Endothelial cell (in vitro differentiated cells): Measurements from ENCODE around the gene TNIP2. TPM values are rescaled to one million over a fixed set of nuclear protein-coding genes. Genes with fewer than 3 reads are reported as not detected.

ENCODE experiments used
- DNase-seq: peaks from one replicate; pipeline ENCODE4 v3.0.0; 2021; ENCODE audit warnings: low spot score
- H3K27ac Mint-ChIP-seq: one replicate; pipeline ENCODE4 v1.8.0; 2021; ENCODE audit warnings: mixed read lengths, inconsistent platforms; ENCODE audit not compliant: unreplicated experiment
- H3K27me3 Mint-ChIP-seq: one replicate; pipeline ENCODE4 v1.8.0; 2021; ENCODE audit warnings: mild to moderate bottlenecking, moderate library complexity, mixed read lengths, inconsistent platforms; ENCODE audit not compliant: unreplicated experiment
- H3K36me3 Mint-ChIP-seq: one replicate; pipeline ENCODE4 v1.8.0; 2021; ENCODE audit warnings: mild to moderate bottlenecking, low read depth, mixed read lengths, inconsistent platforms; ENCODE audit not compliant: unreplicated experiment
- H3K4me1 Mint-ChIP-seq: one replicate; pipeline ENCODE4 v1.8.0; 2021; ENCODE audit warnings: mild to moderate bottlenecking, mixed read lengths, inconsistent platforms; ENCODE audit not compliant: unreplicated experiment
- H3K4me3 Mint-ChIP-seq: one replicate; pipeline ENCODE4 v1.8.0; 2021; ENCODE audit warnings: mild to moderate bottlenecking, mixed read lengths, inconsistent platforms; ENCODE audit not compliant: unreplicated experiment
- H3K9me3 Mint-ChIP-seq: one replicate; pipeline ENCODE4 v1.8.0; 2021; ENCODE audit warnings: mixed read lengths, inconsistent platforms; ENCODE audit not compliant: unreplicated experiment
- total RNA-seq: library from RNA; stranded (reverse); fragmentation: NEBNext Ultra II Directional; extraction: Animal tissue kit (Norgen Biotek cat#: 25700); gene quantifications from one replicate; pipeline ENCODE4 v1.2.1, GENCODE V29; 2021; ENCODE audit not compliant: unreplicated experiment
- TF ChIP-seq, protein P1 (sequence below): fragments of 200-600 bp; sonication (generic); IDR thresholded peaks from one replicate; pipeline ENCODE4 v1.5.0; 2021; ENCODE audit warnings: antibody characterized with exemption; ENCODE audit not compliant: unreplicated experiment

The TNIP2 gene
- total RNA-seq, 1 donor from 2014 or later: 29.3 TPM

DNA sequence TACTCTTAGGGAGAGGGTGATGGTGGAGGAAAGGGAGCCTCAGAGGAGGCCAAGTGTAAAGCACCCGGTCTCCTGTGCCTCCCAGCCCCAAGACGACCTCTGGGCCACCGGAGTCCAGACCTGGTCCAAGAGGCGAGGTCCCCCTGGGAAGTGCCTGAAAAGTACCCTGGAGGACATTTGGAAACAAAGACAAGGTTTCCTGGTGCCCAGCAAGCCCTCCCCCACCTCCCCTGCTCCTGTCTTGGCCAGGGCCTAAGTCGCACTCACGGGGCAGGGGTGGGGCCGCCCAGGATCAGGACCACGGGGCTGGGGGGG, 36.2 kb upstream of the TNIP2 start:
- H3K4me3 Mint-ChIP-seq: no peak overlapping the region
- H3K27ac Mint-ChIP-seq: no peak overlapping the region
- peaks cover 18% of the 10 kb centered on the region for H3K4me1 Mint-ChIP-seq
- no peaks in the 10 kb centered on the region for H3K36me3 Mint-ChIP-seq
- no peak for DNase-seq
- no peaks in the 10 kb centered on the region for H3K9me3 Mint-ChIP-seq
- H3K27me3 Mint-ChIP-seq: peaks cover 9% of the 10 kb centered on the region
- TF ChIP-seq, protein P1, sequence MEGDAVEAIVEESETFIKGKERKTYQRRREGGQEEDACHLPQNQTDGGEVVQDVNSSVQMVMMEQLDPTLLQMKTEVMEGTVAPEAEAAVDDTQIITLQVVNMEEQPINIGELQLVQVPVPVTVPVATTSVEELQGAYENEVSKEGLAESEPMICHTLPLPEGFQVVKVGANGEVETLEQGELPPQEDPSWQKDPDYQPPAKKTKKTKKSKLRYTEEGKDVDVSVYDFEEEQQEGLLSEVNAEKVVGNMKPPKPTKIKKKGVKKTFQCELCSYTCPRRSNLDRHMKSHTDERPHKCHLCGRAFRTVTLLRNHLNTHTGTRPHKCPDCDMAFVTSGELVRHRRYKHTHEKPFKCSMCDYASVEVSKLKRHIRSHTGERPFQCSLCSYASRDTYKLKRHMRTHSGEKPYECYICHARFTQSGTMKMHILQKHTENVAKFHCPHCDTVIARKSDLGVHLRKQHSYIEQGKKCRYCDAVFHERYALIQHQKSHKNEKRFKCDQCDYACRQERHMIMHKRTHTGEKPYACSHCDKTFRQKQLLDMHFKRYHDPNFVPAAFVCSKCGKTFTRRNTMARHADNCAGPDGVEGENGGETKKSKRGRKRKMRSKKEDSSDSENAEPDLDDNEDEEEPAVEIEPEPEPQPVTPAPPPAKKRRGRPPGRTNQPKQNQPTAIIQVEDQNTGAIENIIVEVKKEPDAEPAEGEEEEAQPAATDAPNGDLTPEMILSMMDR: no peak

DNA sequence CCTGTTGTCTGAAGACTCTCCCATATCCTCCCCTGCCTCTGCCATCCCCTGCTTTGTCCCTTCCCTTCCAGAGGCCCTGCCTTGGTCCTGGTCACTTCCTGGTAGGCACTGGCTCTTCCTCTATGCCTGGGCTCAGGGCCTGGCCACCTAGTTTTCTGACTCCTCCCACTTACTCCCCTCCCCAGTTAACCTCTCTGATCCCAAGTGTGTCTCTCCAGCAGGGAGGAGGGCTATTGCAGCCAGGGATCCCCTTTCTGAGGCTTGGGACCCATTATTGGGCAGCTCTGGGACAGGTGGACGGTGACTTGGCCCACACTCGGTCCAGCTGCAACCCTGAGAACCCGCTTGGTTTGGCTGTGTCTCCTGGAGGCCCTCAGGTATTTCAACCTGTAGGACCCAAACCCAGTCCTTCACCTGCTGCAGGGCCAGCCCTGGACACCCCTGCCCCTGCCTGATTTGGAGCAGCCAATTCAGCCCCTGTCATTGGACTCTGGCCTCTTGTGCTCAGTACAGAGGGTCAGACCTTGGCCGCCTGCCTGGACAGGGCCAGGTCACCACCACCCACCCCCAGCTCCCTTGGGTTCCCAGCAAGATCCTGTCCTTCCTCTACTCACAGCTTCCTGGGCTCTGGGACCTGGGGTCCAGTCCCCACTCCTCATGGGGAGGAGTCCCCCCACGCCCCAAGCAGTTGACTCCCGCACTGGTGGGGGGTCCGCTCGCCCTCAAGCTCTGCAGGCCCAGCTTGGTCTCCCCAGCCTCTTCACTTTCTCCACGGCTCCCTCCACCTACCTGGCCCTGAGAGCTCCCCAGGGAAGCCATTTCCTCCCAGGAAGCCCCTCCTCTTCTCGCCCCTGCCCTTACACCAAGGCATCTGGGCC, 35.6 kb upstream of the TNIP2 start:
- peak; percentile 4 for DNase-seq
- Mint-ChIP-seq H3K4me3 (peak overlapping the region; percentile 69), H3K36me3 (no peaks in the 10 kb centered on the region), H3K27me3 (peaks cover 9% of the 10 kb centered on the region), H3K4me1 (peaks cover 18% of the 10 kb centered on the region), H3K27ac (no peak overlapping the region), H3K9me3 (no peaks in the 10 kb centered on the region)
- TF ChIP-seq, protein P1: no peak

DNA sequence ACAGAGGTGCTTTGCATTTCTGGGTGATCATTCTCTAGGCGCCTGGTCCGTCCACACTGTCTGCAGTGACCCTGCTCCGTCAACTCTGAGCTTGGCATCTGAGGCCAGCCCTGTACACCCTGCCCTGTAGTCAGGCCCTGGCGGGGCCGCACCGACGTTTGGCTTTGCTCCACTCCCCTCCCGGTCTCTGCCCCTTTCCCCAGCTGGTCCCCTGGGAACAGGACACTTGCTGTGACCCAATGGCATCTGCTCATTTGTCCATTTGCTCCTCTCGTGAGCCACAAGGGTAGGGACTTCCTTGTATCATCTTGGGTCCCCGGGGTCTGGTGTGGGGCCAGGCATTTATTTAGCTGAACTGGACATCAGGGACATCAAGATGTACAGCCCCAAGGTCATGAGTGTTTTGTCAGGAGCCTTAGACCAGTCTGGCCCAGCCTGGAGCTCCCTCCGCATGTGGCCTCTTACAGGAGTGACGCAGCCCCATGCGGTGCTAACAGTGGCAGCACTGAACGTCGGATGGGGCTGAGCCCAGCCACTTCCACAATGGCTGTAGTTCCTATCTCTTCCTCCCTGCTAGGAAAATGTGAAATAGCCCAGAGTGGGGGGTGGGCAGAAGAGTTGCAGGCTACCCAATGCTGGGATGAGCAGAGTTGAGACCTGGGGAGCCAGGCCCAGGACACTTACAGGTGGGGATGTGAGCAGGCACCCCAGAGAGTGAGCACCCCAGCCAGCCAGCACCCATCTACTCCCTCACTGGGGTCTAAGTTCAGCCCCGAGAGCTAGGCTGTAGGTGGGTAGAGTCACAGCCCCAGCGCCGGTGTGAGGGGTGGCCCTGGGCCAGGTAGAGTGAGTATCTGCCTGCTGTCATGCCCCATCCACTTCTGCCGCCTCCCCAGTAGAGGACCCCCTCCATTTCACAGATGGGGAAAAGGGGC, 34.7 kb upstream of the TNIP2 start:
- TF ChIP-seq, protein P1: no peak
- peak; percentile 11 for DNase-seq
- no peaks in the 10 kb centered on the region for H3K9me3 Mint-ChIP-seq
- H3K4me1 Mint-ChIP-seq: peaks cover 18% of the 10 kb centered on the region
- peak overlapping the region; percentile 69 for H3K4me3 Mint-ChIP-seq
- no peaks in the 10 kb centered on the region for H3K36me3 Mint-ChIP-seq
- H3K27me3 Mint-ChIP-seq: peaks cover 9% of the 10 kb centered on the region
- no peak overlapping the region for H3K27ac Mint-ChIP-seq

DNA sequence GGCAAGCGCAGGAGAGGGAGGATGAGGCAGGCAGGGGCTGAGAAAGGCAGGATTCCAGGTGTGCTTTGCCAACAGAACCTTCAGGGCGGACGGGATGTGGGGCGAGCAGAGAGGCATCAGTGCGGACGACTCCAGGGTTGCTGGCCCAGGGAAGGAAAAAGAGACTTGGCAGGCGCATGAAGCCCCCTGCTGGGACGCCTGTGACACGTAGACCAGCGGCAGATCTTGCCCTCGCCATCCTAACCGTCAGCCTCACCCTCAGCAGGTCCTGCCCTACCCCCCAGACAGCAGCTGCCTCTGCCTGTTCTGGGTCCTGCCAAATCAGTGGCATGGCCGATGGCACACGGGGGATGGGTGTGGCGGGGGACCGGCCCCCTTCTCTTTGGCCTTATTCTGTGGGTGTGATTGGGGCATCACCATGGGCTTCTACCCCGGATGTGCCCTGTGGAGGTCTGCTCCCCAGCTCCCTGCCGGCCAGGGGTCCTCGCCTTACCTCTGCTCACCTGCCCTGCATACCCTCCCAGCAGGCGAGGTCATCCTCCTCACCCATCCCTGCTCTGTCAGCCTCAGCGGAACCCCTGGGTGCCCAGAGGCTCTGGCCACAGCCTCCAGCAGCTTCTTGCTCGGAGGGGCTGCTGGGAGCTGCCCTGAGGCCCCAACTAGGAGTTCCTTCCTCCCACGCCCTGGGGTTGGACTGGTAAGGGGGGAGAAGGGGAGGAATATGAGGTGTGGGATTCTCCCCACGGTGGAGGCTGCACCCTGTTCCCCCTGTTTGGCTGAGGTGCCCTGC, 33.9 kb upstream of the TNIP2 start:
- TF ChIP-seq, protein P1: no peak
- peak; percentile 6 for DNase-seq
- H3K27ac Mint-ChIP-seq: no peak overlapping the region
- H3K4me1 Mint-ChIP-seq: peaks cover 17% of the 10 kb centered on the region
- no peak overlapping the region for H3K4me3 Mint-ChIP-seq
- H3K9me3 Mint-ChIP-seq: no peaks in the 10 kb centered on the region
- H3K27me3 Mint-ChIP-seq: peaks cover 9% of the 10 kb centered on the region
- no peaks in the 10 kb centered on the region for H3K36me3 Mint-ChIP-seq
